Hippocampal formation (tissue), 2 donors: Measurements from ENCODE around the gene CCDC63.

Source experiments
- DNase-seq, 2 donors: peaks; one replicate each; lab custom pipeline; 2025; lab: John Stamatoyannopoulos, UW

Gene CCDC63

DNA sequence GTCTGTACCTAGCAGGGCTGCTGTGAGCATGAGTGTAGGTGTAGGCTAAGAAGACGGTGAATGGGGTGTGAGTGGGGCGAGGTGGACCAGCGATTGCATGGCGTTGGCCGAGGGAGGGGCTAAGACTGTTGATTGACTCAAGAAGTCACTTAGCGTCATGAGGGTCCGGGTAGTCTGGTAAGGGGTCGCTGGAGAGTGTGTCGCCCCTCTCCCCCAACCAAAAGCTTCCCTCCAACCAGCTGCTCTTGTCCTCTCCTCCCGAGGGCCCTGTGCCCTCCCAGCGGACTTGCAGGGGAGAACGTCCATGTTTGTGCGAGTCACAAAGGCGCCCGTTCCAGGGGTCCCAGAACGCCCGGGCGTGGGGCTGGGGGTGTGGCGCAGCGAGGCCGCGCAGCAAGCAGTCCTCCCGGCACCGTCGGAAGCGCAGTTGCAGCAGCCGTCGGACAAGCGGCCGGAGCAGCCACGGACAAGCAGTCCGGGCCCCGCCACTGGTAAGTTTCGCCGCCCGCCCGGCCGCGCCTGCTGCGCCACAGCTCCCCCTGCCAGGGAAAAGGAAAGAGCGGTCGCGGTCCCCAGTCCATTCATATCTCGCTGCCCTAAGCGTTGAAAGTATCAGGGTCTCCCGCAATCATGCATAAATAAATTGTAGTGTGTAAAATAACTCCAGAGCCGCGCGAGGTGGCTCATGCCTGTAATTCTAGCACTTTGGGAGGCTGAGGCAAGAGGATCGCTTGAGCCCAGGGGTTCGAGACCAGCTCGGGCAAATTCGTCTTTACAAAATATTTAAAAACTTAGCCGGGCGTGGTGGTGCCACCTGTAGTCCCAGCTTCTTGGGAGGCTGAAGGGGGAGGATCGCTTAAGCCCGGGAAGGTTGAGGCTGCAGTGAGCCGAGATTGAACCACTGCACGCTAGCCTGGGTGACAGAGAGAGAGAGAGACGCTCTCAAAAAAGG is at the start of gene CCDC63:
Gene CCDC63 (plus strand): TSS at position 373 of the 952 bp plus-strand sequence. CDS start 5,968 bp downstream, outside the sequence.
- peak in 1 of 2 donors; percentile 28 for DNase-seq

DNA sequence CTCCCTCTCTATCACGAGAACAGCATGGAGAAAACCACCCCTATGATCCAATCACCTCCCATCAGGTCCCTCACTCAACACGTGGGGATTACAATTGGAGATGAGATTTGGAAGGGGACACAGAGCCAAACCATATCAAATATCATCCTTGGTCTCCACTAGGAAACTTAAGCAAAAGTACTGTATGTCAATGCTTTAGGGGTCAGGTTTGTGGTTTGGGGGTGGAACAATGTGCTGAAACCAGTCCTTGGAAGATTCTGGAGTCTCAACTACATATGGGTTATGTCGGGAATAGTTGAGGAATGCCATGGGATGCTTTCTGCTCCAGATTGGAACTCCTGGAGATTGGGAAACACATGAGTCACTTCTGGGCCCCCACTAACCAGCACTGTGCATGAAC is 48.3 kb upstream of the CCDC63 start:
- no peak for DNase-seq

DNA sequence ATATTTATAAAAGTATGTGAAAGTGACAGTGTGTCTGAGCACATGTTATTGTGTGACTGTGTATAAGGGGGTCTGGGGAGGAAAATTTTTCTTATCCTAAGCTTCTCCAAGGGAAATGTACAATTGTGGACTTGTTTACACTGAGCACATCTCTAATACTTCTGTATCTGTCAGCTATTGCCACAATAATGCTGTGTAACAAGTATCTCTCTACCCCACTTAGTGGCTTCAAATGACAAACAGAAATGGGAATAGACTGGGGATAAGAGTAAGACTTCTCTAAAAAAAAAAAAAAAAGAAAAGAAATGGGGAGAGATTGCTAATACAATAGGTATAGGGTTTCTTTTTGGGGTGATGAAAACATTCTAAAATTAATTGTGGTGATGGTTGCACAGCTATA is 44.3 kb upstream of the CCDC63 start:
- DNase-seq = no peak

DNA sequence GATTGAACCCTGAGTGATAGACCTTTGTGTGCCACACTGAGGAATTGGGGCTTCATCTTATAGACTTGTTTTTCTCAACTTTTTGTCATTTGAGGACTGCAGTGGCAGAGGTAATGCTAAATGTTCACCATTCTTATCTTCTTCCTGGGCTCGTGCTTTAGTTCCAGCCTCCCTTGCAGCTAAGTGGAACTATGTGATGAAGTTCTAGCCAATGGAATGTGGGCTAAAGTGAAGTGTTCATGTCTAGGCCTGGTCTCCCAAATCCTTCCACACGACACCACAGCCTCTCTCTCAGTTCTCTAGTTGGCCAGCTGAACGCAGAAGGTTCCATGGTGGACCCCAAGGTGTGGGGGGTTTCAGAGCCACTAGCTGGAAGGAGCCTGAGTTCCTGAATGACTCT is 42.4 kb upstream of the CCDC63 start:
- no peak for DNase-seq

DNA sequence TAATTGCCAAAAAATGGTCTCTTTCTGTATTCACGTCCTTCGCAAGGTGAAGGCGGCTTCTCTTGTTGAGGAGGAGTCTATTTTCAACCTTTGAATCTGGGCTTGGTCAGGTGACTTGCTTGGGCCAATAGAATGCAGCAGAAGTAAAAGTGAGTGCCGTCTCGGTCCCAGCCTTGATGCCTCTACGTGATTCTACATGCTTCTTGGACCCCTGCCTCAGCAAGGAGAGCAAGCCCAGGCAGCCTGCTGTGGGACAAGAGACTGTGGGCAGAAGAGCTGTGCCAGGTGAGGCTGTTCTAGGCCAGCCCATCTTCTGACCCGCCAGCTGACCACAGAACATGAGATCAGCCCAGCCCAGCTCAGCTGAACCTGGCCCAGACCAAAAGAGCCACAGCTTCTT is 39.1 kb upstream of the CCDC63 start:
- DNase-seq = no peak

DNA sequence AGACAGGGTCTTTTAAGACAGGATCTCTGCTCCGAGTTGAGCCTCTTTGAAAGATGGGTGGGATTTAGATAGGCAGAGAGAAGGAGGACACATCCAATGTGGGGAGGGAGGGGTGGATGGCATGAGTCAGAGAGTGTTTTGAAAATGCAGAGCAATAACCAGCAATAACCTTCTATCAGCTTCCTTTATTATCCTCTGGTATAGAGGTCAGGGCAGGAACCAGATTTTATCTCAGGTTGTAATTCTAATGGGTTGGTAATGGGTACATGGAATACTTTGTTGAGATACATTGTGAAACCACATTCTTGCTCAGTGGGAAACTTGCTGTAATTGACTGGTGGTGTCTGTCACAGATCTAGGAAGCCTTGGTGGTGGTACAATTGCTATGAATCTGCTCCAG is 37.6 kb upstream of the CCDC63 start:
- DNase-seq = no peak

DNA sequence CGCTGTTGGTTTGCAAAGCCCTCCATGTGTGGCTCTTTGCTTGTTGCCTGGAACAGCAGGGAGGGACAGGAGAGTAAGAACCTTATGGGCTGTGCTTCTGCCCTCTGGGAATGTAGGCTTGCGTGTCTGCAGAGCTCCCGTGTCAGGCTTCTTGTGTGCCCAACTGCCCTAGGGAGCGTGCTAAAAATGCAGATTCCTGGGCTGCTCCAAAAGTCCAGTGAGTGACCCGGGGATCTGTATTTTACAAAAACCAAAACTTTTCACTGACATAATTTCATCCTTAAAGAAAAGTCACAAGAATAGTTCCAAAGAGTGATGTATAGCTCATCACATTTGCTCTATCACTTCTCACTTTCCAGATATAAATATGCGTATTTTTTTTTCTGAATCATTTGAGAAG is 34.8 kb upstream of the CCDC63 start:
- no peak for DNase-seq

DNA sequence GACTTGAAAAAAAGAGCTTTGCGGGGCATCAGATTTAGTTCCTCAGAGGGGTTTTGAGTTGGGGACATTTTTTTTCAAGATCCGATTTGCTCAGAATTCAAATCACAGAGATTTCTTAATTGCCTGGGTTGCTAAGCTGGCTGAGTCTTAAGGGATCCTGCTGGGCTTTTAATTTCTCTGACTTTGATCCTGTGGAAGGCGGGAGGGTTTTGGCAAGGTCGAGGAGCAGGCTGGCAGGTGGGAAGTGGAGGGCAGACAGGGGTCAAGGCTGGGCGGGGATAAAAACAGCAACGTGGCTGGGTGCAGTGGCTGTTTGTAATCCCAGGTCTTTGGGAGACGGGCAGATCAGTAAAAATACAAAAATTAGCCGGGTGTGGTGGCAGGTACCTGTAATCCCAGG is 33.5 kb upstream of the CCDC63 start:
- no peak for DNase-seq

DNA sequence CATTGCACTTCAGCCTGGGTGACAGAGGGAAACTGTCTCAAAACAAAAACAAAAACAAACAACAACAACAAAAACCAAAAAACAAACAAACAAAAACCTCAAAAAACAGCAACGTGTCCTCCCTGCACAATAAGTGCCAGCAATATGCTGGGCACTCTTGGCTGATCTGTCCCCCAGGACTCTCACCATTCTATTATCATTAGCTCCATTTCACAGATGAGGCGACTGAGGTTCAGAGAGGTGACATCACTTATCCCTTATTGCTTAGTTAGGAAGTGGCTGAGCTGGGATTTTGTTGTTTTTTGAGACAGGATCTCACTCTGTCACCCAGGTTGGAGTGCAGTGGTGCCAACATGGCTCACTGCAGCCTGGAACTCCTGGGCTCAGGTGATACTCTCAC is 33.0 kb upstream of the CCDC63 start:
- DNase-seq = no peak

DNA sequence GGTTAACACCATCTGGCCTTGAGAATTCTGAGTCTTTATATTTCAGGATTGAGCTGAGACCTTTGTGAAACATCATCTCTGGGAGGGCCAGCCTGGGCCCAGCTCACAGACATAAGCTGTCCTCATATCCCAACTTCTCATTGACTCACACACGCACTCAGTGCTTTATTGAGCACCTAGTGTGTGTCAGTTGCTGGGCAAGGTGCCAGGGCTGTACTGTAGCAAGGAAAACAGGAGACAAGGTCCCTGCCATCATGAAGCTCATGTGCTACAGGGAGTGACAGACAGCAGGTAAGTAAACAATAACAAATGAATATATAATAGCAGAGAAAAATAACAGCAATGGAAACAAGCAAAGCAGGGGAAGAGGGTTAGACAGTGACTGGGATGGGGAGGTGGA is 30.5 kb upstream of the CCDC63 start:
- DNase-seq = no peak

DNA sequence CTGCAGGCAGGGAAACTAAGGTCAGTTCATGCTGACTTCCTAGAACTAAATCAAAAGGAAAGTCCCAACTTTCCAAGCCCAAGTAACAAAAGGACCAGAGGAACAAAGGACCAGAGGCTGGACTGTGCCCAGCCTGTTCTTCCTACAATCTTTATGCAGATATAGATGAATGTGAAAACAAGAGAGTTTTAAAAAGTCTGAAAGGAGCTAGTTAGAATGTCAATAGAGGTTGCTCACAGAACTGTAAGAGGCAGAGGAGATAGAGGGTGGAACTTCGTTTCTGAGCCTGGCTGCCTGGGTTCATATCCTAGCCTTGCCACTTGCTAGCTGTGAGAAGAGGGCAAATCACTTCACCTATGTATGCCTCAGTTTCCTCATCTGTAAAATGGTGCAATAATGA is 30.0 kb upstream of the CCDC63 start:
- no peak for DNase-seq

DNA sequence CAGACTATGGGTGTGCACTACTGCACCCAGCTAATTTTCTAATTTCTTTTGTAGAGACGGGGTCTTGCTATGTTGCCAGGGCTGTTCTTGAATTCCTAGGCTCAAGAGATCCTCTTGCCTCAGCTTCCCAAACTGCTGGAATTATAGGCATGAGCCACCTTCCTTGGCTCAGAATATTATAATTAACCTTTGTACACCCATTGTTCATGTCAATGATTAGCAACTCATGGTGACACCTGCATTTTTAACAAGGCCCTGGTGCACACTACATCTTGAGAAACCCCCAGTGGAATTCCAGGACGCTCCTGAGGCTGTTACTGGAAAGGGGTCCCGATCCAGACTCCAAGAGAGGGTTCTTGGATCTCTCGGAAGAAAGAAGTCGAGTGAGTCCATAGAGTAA is 28.3 kb upstream of the CCDC63 start:
- no peak for DNase-seq

DNA sequence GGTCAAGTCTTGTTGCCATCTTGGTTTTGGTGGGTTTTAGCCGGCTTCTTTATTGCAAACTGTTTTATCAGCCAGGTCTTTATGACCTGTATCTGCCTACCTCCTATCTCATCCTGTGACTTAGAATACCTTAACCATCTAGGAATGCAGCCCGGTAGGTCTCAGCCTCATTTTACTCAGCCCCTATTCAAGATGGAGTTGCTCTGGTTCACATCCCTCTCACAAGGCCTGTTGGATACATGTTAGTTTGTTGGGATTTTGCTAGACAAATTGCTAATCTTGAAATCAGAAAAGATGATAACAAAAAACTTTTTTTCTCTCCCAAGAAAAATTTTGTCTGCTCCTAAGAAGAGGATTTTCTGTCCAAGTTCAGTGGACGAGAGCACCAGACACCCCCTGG is 27.6 kb upstream of the CCDC63 start:
- DNase-seq = no peak

DNA sequence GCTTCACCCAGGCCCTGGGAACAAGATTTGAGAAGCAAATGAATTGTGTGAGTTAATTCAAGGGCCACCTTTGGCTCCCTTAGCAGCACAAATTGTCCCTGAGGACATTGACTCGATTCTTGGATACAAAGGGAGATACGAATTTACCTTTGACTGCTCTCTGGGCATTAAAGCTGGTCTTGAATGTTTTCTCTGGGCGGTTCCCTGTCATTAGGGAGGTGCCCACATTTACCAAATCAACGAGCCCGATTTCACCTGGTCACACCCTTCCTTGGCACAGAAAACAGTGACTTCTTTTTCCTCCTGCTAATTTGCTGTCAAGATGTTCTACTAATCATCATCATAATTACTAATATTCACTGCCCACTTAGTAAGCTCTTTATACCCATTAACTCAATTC is 27.1 kb upstream of the CCDC63 start:
- DNase-seq = no peak

DNA sequence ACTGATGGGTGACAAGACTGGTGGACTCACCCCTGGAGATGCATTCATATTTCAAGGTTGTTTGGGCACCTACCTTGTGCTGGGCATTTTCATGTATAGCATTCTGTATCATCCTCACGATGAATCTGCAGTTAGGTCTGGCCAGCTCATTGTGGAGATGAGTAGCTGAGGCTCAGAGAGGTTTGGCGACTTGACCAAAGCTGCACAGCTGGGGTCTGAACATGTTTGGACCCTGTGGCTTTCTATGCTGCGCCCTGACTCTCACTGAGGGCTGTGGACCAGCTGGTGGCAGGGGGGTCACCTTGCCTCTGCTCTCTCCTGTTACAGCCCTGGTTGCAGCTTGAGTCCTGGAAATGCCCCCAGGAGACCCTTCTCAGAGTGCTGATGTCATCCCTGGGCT is 24.9 kb upstream of the CCDC63 start:
- no peak for DNase-seq

DNA sequence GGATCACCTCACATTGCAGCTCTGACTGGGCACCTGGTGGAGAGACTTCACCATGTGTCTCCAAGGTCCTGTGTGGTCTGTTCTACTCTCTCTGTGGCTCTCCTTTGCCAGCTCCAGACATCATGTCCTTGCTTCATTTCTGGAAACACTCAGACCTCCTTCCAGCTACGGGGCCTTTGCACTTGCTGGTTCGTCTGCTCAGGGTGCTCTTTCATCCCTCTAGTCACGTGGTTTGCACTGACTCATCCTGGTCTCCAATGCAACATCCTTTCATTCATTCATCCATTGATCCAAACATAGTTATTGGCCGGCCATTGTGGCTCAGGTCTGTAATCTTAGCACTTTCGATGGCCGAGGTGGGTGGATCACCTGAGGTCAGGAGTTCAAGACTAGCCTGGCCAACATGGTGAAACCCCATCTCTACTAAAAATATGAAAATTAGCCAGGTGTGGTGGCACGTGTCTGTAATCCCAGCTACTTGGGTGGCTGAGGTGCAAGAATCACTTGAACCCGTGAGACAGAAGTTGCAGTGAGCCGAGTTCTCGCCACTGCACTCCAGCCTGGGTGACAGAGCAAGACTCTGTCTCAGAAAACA is 23.9 kb upstream of the CCDC63 start:
- DNase-seq = no peak

DNA sequence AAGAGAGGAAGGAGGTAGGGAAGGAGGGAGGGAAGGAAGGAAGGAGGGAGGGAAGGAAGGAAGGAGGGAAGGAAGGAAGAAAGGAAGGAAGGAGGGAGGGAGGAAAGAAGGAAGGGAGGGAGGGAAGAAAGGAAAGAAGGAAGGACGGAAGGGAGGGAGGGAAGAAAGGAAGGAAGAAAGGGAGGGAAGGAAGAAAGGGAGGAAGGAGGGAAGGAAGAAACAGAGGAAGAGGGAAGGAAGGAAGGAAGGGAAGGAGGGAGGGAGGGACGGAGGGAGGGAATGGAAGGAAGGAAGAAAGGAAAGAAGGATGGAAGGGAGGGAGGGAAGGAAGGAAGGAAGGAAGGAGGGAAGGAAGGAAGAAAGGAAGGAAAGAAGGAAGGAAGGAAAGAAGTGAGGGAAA is 22.4 kb upstream of the CCDC63 start:
- no peak for DNase-seq

DNA sequence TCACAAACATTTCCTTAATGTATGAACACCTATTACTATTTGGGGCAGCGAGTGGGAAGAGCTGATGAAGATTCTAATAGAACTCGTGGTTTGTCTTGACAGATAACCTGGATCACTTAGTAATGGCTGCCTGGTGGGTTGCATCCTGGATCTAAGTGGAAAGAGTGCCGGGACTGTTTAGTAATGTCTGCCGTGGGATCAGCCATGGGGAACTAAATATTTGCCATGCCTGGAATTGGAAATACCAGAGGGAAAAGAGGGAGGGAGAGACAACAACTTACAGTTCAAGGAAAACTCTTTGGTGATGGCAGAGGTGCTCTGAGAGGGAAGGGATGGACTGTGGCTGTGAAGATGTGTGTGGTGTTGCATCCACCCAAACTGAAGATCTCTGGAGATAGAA is 21.3 kb upstream of the CCDC63 start:
- no peak for DNase-seq

DNA sequence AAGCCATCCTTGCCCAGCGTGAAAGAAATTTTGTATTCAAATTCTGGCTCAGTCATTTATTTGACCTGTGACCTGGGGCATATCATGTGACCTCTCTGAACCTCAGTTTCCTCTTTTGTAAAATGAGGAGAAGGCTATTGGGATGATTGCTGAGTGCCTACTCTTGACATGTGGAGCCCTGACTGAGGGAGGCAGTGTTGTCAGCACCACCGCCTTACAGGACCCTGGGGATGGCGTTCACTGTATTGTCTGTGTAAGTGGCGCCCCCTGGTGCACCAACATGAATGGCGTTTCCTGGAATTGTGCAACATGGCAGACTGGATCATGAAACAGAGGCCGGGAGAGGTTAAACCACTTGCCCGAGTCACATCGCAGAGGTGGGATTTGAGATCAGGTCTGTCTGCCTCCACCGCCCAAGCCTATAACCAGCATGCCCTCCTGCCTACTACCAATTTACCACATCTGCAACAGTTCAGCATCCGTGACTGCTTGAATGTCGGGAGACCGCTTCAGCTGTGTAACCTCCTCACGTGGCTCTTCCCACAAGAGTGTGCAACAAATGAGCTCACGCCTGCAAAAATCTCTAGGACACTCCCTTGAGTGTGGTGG is 20.1 kb upstream of the CCDC63 start:
- DNase-seq = peak; percentile 53 to 76

DNA sequence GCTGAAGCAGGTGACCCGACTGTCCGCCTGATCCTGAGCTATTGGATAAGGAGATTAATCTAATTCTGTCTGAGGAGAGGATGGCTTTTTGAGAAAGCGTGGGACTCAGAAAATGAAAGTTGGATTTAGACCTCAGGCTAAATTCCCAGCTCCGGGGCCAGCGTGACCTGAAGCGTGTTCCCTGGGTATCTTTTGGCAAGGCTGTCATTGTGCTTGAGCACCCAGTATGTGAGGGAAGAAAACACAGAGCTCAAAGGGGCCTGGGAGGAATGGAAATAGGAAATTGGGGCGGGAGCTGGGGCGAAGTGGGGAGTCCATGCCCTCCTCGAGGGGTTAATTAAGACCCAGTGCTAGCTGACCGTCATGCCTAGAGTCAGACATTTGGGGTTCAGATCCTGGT is 17.5 kb upstream of the CCDC63 start:
- DNase-seq = no peak

DNA sequence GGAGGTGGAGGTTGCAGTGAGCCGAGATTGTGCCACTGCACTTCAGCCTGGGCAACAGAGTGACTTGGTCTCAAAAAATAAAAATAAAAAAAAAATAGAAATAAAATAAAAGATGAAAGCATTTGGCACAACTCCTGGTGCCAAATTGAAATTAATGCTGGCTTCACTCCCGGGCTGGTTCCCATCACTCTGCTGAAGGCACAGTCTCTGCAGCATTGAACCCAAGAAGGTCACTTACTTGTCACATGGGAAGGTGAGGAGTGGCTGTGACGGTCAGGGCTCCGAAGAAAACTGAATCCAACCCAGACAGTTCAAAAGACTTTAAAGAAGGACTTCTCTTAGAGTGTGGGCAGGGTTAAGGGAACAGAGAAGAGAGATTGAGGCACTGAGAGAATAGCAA is 10.5 kb upstream of the CCDC63 start:
- no peak for DNase-seq

DNA sequence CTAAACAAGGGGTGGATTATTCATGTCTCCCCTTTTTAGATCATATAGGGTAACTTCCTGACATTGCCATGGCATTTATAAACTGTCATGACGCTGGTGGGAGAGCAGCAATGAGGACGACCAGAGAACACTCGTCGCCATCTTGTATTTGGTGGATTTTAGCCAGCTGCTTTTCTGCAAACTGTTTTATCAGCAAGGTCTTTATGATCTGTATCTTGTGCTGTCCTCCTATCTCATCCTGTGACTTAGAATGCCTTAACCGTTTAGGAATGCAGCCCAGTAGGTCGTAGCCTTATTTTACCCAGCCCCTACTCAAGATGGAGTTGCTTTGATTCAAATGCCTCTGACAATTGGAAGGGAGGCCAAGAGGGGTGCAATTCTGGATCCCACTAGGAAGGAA is 5.8 kb upstream of the CCDC63 start:
- DNase-seq = no peak

DNA sequence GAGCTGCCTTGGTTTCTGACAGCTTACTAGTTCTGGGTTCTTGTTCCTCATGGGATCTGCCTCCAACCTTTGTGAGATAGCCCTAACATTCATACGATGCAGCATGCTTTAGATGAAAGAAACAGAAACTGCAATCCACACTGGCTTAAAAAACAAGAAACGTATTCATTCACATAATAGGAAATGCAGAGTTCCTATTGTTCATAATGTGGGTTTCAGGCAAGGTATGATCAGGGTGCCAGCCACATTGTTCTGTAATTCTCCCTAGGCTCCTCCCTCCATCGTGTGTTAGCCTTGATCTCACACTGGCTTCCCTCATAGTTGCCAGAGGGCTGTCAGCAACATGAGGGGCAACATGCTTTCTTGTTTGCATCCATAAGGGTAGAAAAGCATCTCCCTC is 2.7 kb upstream of the CCDC63 start:
- no peak for DNase-seq
